ENCODE results near the gene CD99. TPM values are rescaled to one million over a fixed set of nuclear protein-coding genes. Genes with fewer than 3 reads are reported as not detected.

The CD99 gene, protein sequence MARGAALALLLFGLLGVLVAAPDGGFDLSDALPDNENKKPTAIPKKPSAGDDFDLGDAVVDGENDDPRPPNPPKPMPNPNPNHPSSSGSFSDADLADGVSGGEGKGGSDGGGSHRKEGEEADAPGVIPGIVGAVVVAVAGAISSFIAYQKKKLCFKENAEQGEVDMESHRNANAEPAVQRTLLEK
- 395 and 505 TPM in 2 replicates for total RNA-seq (2014; rRNA removed; shearing (Covaris generic))
- 975 and 1,003 TPM in 2 replicates for polyA plus RNA-seq (2016; fragmentation: Nextera tagmentation; extraction: Ambion mirVana)

DNA sequence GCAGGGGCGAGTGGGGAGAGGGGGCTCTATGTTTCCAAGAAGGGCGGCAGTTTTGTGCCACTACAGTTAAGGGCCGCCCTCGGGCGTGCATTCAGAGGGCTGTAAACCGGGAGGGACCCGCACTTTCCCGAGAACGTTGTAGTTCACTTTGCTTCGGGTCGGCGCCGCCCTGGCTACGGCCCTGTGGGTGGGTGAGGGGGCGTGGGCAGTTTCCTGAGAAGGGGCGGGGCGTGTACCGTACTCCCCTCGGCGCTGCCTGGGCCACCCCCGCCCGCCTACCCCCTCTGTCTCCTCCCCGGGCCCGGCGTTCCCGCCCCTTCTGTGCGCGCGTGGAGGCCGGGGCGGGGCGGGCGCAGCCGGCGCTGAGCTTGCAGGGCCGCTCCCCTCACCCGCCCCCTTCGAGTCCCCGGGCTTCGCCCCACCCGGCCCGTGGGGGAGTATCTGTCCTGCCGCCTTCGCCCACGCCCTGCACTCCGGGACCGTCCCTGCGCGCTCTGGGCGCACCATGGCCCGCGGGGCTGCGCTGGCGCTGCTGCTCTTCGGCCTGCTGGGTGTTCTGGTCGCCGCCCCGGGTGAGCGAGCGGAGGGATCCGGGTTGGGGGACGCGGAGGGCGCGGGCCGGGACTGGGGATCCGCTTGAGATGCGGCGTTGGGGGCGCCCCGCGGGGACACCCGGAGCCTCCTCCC is at the start of gene CD99:
Gene CD99 (plus strand): TSS at position 440 of the 687 bp plus-strand sequence. CDS start 66 bp downstream, at position 506.
- Histone ChIP-seq H3K4me3 (peak within 1 kb of the TSS; percentile 87), H3K4me1 (ENCODE audit: insufficient read depth) (peaks cover 30% of the 10 kb centered on the region), H3K9me3 (ENCODE audit: low read depth) (no peaks in the 10 kb centered on the region), H3K27ac (peak within 1 kb of the TSS; percentile 81), H3K9me2 (ENCODE audit: insufficient read depth) (no peaks in the 10 kb centered on the region), H2AFZ (peak within 1 kb of the TSS; percentile 68), H4K20me1 (ENCODE audit: insufficient read depth) (no peaks in the 10 kb centered on the region), H3K9ac (peak within 1 kb of the TSS; percentile 94), H3K27me3 (replicated peaks; ENCODE audit: insufficient read depth) (no peaks in the 10 kb centered on the region), H3K36me3 (ENCODE audit: low read depth) (no peaks in the 10 kb centered on the region), H3K79me2 (ENCODE audit: insufficient read depth) (peaks cover 42% of the 10 kb centered on the region), H3F3A (ENCODE audit: insufficient read depth) (peaks cover 40% of the 10 kb centered on the region), H3K4me2 (ENCODE audit: unreplicated experiment) (peak within 1 kb of the TSS; percentile 96)
- TF ChIP-seq EZH2 (IDR thresholded peaks at IDR 0.05; ENCODE audit: insufficient read depth, poor library complexity, severe bottlenecking) (no peak), EZH2phosphoT487 (IDR thresholded peaks at IDR 0.05; ENCODE audit: insufficient read depth, low read depth) (no peak)
- WGBS, 2 experiments (ENCODE audit: low coverage in 1 of 2, low lambda C conversion rate in 2 of 2, missing lambda C conversion rate in 2 of 2) = 0 to 3% methylated on average over 11 to 68 of the region's 73 CpGs
- peak; percentile 91 for DNase-seq
- in situ Hi-C loops (cut with MboI) = no loop called here

DNA sequence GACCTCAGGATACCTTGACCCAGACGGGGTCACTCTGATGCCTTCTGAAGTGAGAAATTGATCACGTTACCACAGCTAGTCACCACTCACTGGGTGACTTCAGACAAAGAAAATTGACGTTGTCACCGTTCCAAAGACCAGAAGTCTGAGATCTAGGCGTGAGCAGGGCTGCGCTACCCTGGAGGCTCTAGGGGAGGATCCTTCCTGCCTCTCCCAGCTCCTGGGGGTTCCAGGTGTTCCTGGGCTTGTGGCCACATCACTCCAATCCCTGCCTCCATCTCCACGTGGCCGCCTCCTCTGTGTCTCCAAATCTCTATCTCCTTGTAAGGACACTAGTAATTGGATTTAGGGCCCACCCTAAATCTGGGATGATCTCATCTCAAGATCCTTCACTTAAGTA is 48.9 kb upstream of the CD99 start:
- no peak for TF ChIP-seq EZH2phosphoT487 (IDR thresholded peaks at IDR 0.05; ENCODE audit: insufficient read depth, low read depth)
- TF ChIP-seq EZH2 (IDR thresholded peaks at IDR 0.05; ENCODE audit: insufficient read depth, poor library complexity, severe bottlenecking) = no peak
- no peaks in the 10 kb centered on the region for H3K4me1 ChIP-seq (ENCODE audit: insufficient read depth)
- no peak overlapping the region for H3K4me2 ChIP-seq (ENCODE audit: unreplicated experiment)
- no peak overlapping the region for H3K27ac ChIP-seq
- 86 to 88% methylated on average over 8 of the region's 8 CpGs for WGBS, 2 experiments (ENCODE audit: low coverage in 1 of 2, low lambda C conversion rate in 2 of 2, missing lambda C conversion rate in 2 of 2)
- no peaks in the 10 kb centered on the region for H3K36me3 ChIP-seq (ENCODE audit: low read depth)
- H3K27me3 ChIP-seq (replicated peaks; ENCODE audit: insufficient read depth) = no peaks in the 10 kb centered on the region
- H3K79me2 ChIP-seq (ENCODE audit: insufficient read depth) = no peaks in the 10 kb centered on the region
- H3K9me3 ChIP-seq (ENCODE audit: low read depth) = no peaks in the 10 kb centered on the region
- no peak for DNase-seq
- no peak overlapping the region for H3K4me3 ChIP-seq
- H2AFZ ChIP-seq = no peak overlapping the region
- H4K20me1 ChIP-seq (ENCODE audit: insufficient read depth) = no peaks in the 10 kb centered on the region
- no peak overlapping the region for H3K9ac ChIP-seq
- in situ Hi-C loops (cut with MboI) = loop anchor here (10.0 kb wide), 1 partner anchor 183 kb away; the partner anchor contains the start of gene GYG2
- H3K9me2 ChIP-seq (ENCODE audit: insufficient read depth) = no peaks in the 10 kb centered on the region
- H3F3A ChIP-seq (ENCODE audit: insufficient read depth) = no peaks in the 10 kb centered on the region

DNA sequence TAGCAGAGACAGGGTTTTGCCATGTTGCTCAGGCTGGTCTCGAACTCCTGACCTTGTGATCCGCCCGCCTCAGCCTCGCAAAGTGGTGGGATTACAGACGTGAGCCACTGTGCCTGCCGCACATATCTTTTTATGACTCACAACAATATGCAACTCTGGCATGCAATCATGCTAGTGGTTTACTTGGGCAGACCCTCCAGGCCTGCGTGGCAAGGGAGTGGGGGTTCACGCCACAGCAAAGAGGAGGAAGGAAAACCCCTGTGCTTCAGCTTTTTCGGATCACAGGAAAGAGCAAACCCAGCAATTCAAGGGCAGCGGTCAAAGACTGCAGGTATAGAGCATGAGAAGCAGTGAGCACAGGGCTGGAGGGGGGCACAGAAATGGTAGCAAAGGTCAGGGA is 48.3 kb upstream of the CD99 start:
- H3K27ac ChIP-seq = no peak overlapping the region
- no peaks in the 10 kb centered on the region for H3K36me3 ChIP-seq (ENCODE audit: low read depth)
- H3K79me2 ChIP-seq (ENCODE audit: insufficient read depth) = no peaks in the 10 kb centered on the region
- no peak for DNase-seq
- H2AFZ ChIP-seq = no peak overlapping the region
- H3K27me3 ChIP-seq (replicated peaks; ENCODE audit: insufficient read depth) = no peaks in the 10 kb centered on the region
- H3K4me2 ChIP-seq (ENCODE audit: unreplicated experiment) = no peak overlapping the region
- no peaks in the 10 kb centered on the region for H3K9me3 ChIP-seq (ENCODE audit: low read depth)
- WGBS, 2 experiments (ENCODE audit: low coverage in 1 of 2, low lambda C conversion rate in 2 of 2, missing lambda C conversion rate in 2 of 2) = 78 to 84% methylated on average over 10 of the region's 10 CpGs
- H3K4me3 ChIP-seq = no peak overlapping the region
- no peaks in the 10 kb centered on the region for H3F3A ChIP-seq (ENCODE audit: insufficient read depth)
- no peak for TF ChIP-seq EZH2 (IDR thresholded peaks at IDR 0.05; ENCODE audit: insufficient read depth, poor library complexity, severe bottlenecking)
- TF ChIP-seq EZH2phosphoT487 (IDR thresholded peaks at IDR 0.05; ENCODE audit: insufficient read depth, low read depth) = no peak
- H3K9me2 ChIP-seq (ENCODE audit: insufficient read depth) = no peaks in the 10 kb centered on the region
- H3K9ac ChIP-seq = no peak overlapping the region
- in situ Hi-C loops (cut with MboI) = loop anchor here (10.0 kb wide), 1 partner anchor 182 kb away; the partner anchor contains the start of gene GYG2
- no peaks in the 10 kb centered on the region for H3K4me1 ChIP-seq (ENCODE audit: insufficient read depth)
- no peaks in the 10 kb centered on the region for H4K20me1 ChIP-seq (ENCODE audit: insufficient read depth)

DNA sequence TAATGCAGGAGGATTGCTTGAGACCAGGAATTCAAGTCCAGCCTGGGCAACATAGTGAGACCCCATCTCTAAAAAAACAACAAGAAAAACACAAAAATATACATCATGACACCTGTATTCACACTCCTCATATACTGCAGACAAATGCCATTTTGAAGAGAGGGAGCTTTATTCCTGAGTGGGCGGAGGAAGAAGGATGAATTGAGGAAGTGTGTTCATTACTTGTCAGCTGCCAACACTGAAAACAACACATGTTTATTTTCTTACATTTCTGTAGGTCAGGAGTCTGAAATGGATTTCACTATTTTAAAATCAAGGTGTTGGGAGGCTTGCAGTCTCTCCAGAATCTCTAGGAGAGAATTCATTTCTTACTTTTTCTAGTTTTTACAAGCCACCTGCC is 47.2 kb upstream of the CD99 start:
- no peaks in the 10 kb centered on the region for H3K4me1 ChIP-seq (ENCODE audit: insufficient read depth)
- no peaks in the 10 kb centered on the region for H3K36me3 ChIP-seq (ENCODE audit: low read depth)
- no peak overlapping the region for H2AFZ ChIP-seq
- H3K9me3 ChIP-seq (ENCODE audit: low read depth) = no peaks in the 10 kb centered on the region
- H3K4me2 ChIP-seq (ENCODE audit: unreplicated experiment) = no peak overlapping the region
- 94 to 100% methylated on average over 1 of the region's 1 CpG for WGBS, 2 experiments (ENCODE audit: low coverage in 1 of 2, low lambda C conversion rate in 2 of 2, missing lambda C conversion rate in 2 of 2)
- no peaks in the 10 kb centered on the region for H3K27me3 ChIP-seq (replicated peaks; ENCODE audit: insufficient read depth)
- in situ Hi-C loops (cut with MboI) = loop anchor here (10.0 kb wide), 1 partner anchor 181 kb away; the partner anchor contains the start of gene GYG2
- H3K27ac ChIP-seq = no peak overlapping the region
- no peaks in the 10 kb centered on the region for H3F3A ChIP-seq (ENCODE audit: insufficient read depth)
- H4K20me1 ChIP-seq (ENCODE audit: insufficient read depth) = no peaks in the 10 kb centered on the region
- H3K79me2 ChIP-seq (ENCODE audit: insufficient read depth) = no peaks in the 10 kb centered on the region
- TF ChIP-seq EZH2phosphoT487 (IDR thresholded peaks at IDR 0.05; ENCODE audit: insufficient read depth, low read depth) = no peak
- TF ChIP-seq EZH2 (IDR thresholded peaks at IDR 0.05; ENCODE audit: insufficient read depth, poor library complexity, severe bottlenecking) = no peak
- no peak for DNase-seq
- H3K9me2 ChIP-seq (ENCODE audit: insufficient read depth) = no peaks in the 10 kb centered on the region
- no peak overlapping the region for H3K9ac ChIP-seq
- H3K4me3 ChIP-seq = no peak overlapping the region

Data from GM23248 (cell line).